Stimulated activated memory B cell treated with anti-CD40 and anti-IgM and Interleukin-4, amounts not matched to agents 10 μg/mL and 1 μg/mL and 100 μg/mL, for 72 hours (primary cell): ENCODE results near the gene ANXA11.

ENCODE experiments used
- ATAC-seq: fragments of 150-1000 bp; cut with Tn5 transposase; 2 replicates; pipeline ENCODE4 v1.10.0; 2021
- H3K27ac Mint-ChIP-seq: one replicate; pipeline ENCODE4 v1.8.0; 2022; ENCODE audit warnings: mild to moderate bottlenecking, mixed read lengths
- H3K27me3 Mint-ChIP-seq: one replicate; pipeline ENCODE4 v1.8.0; 2022; ENCODE audit warnings: mixed read lengths
- H3K36me3 Mint-ChIP-seq: one replicate; pipeline ENCODE4 v1.8.0; 2022; ENCODE audit warnings: mixed read lengths
- H3K4me1 Mint-ChIP-seq: one replicate; pipeline ENCODE4 v1.8.0; 2022; ENCODE audit warnings: mixed read lengths
- H3K4me3 Mint-ChIP-seq: one replicate; pipeline ENCODE4 v1.8.0; 2022; ENCODE audit warnings: mild to moderate bottlenecking, moderate library complexity, mixed read lengths
- H3K9me3 Mint-ChIP-seq: one replicate; pipeline ENCODE4 v1.8.0; 2022; ENCODE audit warnings: mixed read lengths

ANXA11 gene

DNA sequence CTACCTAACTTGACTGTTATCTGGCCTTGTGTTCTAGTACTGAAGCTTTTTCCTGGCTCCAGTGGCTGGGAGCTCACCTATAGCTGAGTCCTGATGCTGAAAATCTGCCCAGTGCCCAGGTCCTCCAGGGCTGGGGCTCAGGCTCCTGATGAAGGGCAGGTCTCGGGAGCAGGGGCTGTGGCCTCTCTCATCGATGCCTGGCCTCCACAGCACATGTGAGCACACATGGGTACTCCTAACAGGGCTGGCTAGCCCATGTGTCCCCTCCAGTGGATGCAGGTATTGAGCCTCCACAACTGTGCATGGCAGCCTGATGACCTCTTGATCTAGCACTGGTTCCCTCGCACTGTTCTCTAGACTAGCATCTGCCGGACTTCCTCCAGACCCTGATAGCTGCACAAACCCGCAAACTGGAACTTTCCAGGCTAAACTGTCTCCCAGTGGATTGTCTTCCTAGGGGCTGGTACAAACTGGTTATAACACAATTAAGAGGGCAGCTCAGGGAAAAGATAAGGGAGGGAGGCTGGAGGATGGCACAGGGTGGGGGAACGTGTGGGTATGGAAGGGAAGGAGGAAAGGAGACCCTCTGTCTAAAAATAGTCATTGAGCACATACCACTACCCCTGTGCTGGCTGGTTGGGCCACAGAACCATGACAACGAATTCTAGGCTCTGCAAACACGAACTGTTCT, 37.7 kb downstream of the ANXA11 start:
- Mint-ChIP-seq H3K27me3 (no peaks in the 10 kb centered on the region), H3K27ac (no peak overlapping the region), H3K36me3 (peaks cover 50% of the 10 kb centered on the region), H3K9me3 (no peaks in the 10 kb centered on the region), H3K4me3 (no peak overlapping the region), H3K4me1 (peaks cover 26% of the 10 kb centered on the region)
- ATAC-seq: no peak

DNA sequence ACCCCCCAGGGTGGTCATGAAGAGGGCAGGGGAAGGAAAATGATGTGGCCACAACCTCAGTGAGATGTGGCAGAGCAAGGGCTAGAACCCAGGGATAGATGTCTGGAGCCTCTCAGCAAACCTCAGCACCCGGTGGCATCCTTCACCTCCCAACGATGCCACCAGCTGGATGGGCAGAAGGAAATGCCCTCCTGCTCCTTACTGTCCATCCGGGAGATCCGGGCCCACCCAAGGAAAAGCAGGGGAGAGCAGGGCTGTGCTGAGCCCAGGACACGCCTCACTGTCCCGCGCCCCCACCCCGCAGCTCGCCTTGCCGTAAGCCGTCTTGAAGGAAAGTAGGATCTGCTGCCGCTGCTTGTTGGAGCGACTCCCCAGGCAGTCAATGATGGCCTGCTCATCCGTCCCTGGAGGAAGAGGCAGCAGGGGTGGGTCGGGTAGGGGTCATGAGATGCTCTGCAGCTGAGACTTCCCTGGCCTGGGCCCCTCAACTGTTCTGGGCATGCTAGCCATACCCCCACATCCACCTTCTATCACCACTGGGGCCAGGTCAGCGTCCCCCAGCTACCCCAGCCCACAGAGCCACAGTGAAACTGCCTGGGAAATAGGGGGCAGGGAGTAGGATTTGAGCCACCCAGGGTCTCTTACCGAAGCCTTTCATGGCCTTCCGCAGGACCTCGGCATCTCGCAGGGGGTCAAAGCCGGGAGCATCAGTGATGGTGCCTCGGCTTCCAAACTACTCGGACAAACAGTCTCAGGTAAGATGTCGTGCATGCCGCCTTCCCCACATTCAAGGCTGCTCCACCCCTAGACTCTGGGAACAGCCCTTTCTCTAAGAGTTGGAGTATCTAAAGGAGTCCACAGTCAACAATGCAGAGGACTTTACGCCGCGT, 38.5 kb downstream of the ANXA11 start:
- peaks cover 26% of the 10 kb centered on the region for H3K4me1 Mint-ChIP-seq
- no peak for ATAC-seq
- peaks cover 57% of the 10 kb centered on the region for H3K36me3 Mint-ChIP-seq
- peak overlapping the region; percentile 83 for H3K27ac Mint-ChIP-seq
- no peak overlapping the region for H3K4me3 Mint-ChIP-seq
- no peaks in the 10 kb centered on the region for H3K9me3 Mint-ChIP-seq
- no peaks in the 10 kb centered on the region for H3K27me3 Mint-ChIP-seq

DNA sequence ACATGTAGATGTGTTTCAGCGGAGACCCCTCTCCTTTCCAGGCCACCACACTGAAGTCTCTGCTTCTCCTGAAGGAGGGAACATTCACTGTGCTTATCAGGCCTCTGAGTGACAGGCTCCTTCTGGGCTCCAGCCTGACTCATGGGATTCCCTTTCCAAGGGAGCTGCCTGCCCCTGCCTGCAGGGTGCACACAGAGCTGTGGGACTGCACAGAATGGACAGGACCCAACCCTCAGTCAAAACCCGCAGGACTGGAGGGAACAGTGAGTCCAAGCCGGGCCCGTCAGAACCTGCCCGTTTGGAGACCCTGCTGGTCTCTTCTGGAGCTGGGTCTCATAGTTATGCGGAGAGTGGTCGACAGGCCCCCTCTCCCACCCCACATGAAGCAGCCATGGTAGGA, 40.2 kb downstream of the ANXA11 start:
- peak overlapping the region; percentile 83 for H3K27ac Mint-ChIP-seq
- H3K36me3 Mint-ChIP-seq: peaks cover 68% of the 10 kb centered on the region
- ATAC-seq: no peak
- no peaks in the 10 kb centered on the region for H3K27me3 Mint-ChIP-seq
- H3K4me1 Mint-ChIP-seq: peaks cover 26% of the 10 kb centered on the region
- H3K4me3 Mint-ChIP-seq: no peak overlapping the region
- H3K9me3 Mint-ChIP-seq: no peaks in the 10 kb centered on the region

DNA sequence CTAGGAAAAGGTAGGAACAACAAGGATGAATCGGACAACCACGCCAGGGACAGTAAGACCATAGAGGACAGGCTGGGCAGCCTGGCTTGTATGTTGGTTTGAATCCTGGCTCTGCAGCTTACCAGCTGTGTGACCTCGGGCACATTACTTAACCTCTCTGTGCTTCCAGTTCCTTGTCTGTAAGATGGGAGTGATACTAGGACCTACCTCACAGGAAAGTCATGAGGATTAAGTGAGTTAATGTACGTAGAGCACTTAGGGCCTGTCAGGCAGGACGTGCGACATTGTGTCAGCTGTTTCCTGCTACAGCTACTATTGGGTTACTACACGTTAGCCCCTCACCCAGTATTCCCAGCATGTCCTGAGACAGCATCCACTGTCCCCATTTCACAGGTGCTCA, 40.7 kb downstream of the ANXA11 start:
- H3K9me3 Mint-ChIP-seq: no peaks in the 10 kb centered on the region
- H3K4me3 Mint-ChIP-seq: no peak overlapping the region
- no peaks in the 10 kb centered on the region for H3K27me3 Mint-ChIP-seq
- H3K4me1 Mint-ChIP-seq: peaks cover 21% of the 10 kb centered on the region
- no peak overlapping the region for H3K27ac Mint-ChIP-seq
- H3K36me3 Mint-ChIP-seq: peaks cover 68% of the 10 kb centered on the region
- no peak for ATAC-seq

DNA sequence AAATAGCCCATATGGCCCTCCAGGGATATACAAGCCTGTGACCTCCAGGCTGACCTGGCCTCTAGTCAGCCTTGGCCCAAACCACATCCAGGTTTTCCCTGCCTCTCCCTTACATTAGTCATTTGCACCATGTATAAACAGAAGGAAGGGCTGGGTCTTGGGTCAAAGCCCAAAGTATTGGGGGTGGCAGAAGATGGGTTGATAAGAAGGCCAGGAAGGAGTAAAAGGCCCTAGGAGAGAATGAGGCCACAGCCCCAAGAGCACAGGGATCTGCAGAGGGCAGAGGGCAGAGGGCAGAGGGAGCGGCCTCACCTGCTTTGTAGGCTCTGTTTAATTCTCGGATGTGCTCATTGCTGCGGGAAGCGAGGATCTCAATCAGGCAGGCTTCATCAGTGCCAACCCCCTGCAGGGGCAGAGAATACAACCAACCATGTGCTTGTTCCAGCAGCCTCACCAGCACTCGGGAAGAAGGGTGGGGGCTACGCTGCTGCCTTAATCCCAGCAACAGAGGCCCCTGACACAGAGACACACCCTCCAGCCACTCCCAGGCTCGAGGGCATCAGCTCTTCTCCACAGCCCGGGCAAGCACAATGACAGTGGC, 41.5 kb downstream of the ANXA11 start:
- no peak for ATAC-seq
- Mint-ChIP-seq H3K36me3 (peaks cover 69% of the 10 kb centered on the region), H3K27ac (peak overlapping the region; percentile 63), H3K4me1 (peaks cover 16% of the 10 kb centered on the region), H3K4me3 (no peak overlapping the region), H3K27me3 (no peaks in the 10 kb centered on the region), H3K9me3 (no peaks in the 10 kb centered on the region)

DNA sequence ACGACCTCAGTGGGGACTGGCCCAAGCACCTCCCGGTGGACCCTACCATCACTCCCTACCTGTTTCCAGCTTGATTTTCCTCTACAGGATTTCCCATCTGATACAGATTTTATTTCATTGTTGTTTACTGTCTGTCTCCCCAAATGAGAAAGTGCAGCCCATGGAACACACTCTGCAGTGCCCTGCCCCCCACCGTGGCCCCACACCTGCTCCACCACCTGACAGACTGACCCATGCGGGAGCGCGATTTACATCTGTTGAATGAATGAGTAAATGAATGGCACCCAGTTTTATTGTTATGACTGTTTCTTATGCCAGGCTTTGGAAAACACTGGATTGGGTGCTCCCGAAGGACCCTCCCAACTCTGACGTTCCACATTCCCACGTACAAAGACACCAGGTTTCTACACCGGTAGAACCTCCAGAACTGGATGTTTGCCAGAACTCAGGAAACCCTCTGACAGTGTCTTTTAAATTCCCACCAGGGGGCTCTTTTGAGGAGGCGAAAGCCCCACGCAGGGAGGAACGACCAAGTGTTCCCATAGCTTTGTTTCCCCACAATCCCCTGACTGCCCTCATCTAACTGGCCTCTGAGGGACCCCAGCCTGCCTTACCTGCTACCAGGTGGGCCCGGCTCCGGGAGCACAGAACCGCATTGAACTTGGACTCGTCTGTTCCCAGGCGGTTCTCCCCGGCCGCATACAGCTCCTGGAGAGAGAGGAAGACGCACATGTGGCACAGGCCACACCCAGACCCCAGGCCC, 43.8 kb downstream of the ANXA11 start:
- no peaks in the 10 kb centered on the region for H3K9me3 Mint-ChIP-seq
- H3K27me3 Mint-ChIP-seq: no peaks in the 10 kb centered on the region
- peaks cover 90% of the 10 kb centered on the region for H3K36me3 Mint-ChIP-seq
- no peak overlapping the region for H3K4me3 Mint-ChIP-seq
- peaks cover 14% of the 10 kb centered on the region for H3K4me1 Mint-ChIP-seq
- peak overlapping the region; percentile 44 for H3K27ac Mint-ChIP-seq
- ATAC-seq: no peak

DNA sequence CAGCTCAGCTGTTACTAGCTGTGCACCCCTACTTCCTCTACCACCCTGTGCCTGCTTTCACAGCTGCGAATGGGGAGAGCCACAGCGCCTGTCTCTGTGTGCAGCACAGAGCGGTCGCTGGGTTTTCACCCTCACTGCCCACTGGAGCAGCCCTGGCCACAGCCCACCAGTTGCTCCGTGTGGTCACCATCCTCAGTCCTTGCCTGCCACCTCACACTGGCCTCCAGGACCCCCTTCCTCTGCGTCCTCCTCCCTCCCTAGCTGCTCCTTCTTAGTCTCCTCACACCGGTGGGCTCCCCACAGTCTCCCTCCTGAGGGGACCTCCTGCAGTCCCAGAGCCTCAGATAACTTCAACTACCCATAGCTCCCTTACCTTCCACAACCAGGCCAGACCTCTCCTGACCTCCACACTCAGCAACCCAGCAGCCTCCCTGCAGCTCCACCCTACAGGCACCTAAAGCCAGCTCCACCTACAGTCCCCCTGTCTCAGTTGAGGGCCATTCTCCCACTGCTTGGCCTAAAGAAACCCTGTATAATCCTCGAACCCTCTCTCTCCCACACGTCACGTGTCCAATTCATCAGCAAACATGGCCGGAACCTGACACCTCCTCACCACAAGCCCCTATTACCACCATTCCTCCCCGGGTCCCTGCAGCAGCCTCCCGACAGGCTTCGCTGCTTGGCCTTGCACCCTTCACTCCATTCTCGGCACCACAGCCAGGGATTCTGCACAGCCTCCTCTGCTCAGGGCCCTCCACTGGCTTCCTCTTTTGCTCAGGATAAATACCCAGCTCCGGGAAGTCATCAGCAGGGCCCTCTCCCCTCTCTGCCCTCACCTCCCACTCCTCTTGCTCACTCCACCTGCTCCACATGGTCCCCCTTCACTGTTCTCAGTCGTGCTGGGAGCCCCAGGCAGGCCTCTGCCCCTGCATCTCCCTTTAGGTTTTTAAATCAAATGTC, 44.7 kb downstream of the ANXA11 start:
- ATAC-seq: no peak
- Mint-ChIP-seq H3K36me3 (peaks cover 90% of the 10 kb centered on the region), H3K4me3 (no peak overlapping the region), H3K27ac (peak overlapping the region; percentile 44), H3K9me3 (no peaks in the 10 kb centered on the region), H3K4me1 (peaks cover 13% of the 10 kb centered on the region), H3K27me3 (no peaks in the 10 kb centered on the region)

DNA sequence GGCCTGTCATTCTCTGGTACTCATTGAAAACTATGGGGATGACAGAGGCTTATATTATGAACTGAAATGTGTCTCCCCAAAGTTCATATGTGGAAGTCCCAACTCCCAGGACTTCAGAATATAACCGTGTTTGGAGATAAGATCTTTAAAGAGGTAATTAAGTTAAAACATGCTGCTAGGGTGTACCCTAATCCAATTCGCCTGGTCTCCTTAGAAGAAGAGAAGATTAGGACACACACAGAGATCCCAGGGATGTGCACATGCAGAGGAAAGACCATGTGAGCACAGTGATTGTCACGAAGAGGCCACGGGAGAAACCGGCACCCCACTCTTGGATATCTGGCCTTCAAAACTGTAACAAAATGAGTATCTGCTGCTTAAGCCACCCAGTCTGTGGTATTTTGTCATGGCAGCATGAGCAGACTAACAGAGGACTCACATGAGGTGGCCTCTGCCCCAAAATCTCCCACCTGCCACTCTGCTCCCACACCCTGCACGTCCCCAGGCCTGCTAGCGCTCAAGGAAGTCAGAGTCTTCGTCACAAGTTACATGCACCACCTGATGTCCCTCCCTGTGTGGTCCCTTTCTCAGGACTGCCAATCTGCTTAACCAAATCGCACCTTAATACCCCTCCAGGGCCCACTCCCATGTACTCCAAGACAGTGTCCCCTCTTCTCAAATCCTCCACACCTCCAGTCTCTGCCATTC, 46.0 kb downstream of the ANXA11 start:
- Mint-ChIP-seq H3K36me3 (peaks cover 97% of the 10 kb centered on the region), H3K4me3 (no peak overlapping the region), H3K27me3 (no peaks in the 10 kb centered on the region), H3K4me1 (peaks cover 10% of the 10 kb centered on the region), H3K27ac (peak overlapping the region; percentile 2), H3K9me3 (no peaks in the 10 kb centered on the region)
- ATAC-seq: no peak

DNA sequence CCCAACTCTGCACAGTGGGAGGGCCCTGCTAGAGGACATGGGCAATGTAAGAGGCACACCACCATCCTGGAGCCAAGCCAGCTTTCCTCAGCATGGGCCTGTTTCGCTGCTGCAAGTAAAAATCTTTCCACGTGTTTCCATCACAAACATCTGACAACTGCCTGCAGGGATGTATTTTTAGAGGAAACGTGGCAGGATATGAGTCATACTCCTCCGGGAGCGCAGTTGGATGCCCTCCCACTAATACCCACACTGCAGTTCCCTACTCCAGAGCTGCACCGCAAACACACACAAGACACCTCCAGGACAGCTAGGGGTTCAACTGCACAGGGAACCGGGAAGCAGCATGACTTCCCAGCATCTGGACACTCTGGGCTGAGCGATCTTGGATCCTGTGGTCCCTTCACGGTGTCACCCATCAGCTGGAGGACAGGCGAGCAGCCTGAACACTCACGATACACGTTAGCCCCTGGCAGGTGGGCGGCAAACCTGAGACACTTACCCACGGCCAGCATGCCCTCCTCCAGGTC, 46.7 kb downstream of the ANXA11 start:
- no peak for ATAC-seq
- peaks cover 10% of the 10 kb centered on the region for H3K4me1 Mint-ChIP-seq
- peak overlapping the region; percentile 46 for H3K27ac Mint-ChIP-seq
- H3K27me3 Mint-ChIP-seq: no peaks in the 10 kb centered on the region
- peaks cover 96% of the 10 kb centered on the region for H3K36me3 Mint-ChIP-seq
- H3K9me3 Mint-ChIP-seq: no peaks in the 10 kb centered on the region
- no peak overlapping the region for H3K4me3 Mint-ChIP-seq

DNA sequence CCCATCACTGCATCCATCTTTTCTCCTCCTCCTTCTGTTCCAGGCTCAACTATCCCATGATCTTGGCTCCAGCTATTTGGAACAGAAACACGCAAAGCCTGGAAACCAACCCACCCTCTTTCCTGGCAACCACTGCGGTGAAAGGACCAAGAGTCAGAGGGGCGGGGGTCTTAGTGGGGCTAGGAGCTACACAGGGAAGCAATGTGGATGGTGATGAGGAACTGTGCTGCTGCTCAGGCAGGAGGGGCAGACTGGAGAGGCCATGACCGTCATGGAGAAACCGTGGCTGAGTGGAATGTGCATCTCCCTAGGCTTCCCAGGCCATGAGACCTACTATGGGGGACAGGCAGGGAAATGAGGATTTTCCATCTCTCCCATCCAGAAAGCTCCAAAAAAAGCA, 47.2 kb downstream of the ANXA11 start:
- H3K4me3 Mint-ChIP-seq: no peak overlapping the region
- H3K36me3 Mint-ChIP-seq: peaks cover 96% of the 10 kb centered on the region
- H3K27me3 Mint-ChIP-seq: no peaks in the 10 kb centered on the region
- H3K27ac Mint-ChIP-seq: peak overlapping the region; percentile 46
- no peak for ATAC-seq
- H3K4me1 Mint-ChIP-seq: peaks cover 10% of the 10 kb centered on the region
- no peaks in the 10 kb centered on the region for H3K9me3 Mint-ChIP-seq

DNA sequence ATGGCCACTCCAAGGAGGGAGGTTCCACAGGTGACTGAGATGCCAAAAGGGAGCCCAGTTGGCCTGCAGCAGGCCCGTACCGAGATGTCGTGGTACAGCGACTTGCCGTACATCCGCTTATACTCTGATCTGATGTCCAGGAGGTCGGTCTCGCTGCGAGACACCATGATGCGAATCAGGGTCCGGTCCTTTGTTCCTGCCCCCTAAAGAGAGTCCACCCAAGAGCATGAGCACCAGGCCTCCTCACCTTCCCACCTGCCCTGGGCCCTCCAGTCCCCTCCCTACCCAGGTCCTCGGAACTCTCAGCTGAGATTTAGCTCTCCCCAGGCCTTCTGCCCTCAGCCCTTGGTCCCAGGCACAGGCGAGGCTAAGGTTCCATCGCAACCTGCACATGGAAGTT, 47.8 kb downstream of the ANXA11 start:
- ATAC-seq: no peak
- H3K4me3 Mint-ChIP-seq: no peak overlapping the region
- peaks cover 96% of the 10 kb centered on the region for H3K36me3 Mint-ChIP-seq
- H3K4me1 Mint-ChIP-seq: peaks cover 10% of the 10 kb centered on the region
- H3K9me3 Mint-ChIP-seq: no peaks in the 10 kb centered on the region
- H3K27me3 Mint-ChIP-seq: no peaks in the 10 kb centered on the region
- peak overlapping the region; percentile 46 for H3K27ac Mint-ChIP-seq

DNA sequence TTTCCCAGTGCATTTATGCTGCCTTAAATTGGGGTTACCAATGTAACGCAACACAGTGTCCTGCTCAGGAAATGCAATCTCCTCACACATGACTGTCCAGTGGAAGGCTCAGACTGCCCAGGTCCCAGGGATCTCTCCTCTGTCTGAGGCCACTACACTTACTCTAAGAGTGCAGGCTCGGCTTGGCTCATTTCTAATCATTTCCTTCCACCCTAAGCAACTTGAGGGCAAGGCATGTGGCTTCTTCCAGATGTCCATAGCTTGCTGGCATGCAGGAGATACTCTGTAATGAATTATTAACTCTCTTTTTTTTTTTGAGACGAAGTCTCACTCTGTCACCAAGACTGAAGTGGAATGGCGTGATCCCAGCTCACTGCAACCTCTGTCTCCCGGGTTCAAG, 49.1 kb downstream of the ANXA11 start:
- H3K27ac Mint-ChIP-seq: peak overlapping the region; percentile 46
- H3K4me3 Mint-ChIP-seq: no peak overlapping the region
- no peaks in the 10 kb centered on the region for H3K9me3 Mint-ChIP-seq
- H3K27me3 Mint-ChIP-seq: no peaks in the 10 kb centered on the region
- H3K36me3 Mint-ChIP-seq: peaks cover 97% of the 10 kb centered on the region
- H3K4me1 Mint-ChIP-seq: peaks cover 10% of the 10 kb centered on the region
- no peak for ATAC-seq

DNA sequence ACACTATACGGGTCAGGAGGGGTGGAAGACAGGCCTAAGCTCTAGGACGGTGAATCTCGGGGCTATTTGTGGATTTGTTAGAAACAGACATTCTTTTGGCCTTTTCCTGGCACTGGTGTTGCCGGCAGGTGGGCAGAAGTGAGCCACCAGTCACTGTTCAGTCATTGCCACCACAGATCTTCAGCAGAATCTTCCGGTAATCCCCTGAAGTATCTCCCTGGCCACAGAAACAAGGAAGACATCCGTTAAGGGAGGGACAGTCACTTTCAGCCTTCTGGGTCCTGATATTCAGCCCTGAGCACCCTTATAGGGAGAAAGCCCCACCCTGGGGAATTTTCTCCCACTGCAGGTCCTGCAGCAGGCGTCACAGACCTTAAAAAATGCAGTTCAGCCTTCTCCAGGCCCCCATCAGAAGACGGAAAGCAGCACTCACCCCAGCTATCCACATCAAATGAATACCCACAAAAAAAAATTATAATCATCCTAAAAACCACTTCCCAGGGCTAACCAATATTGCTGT, 49.6 kb downstream of the ANXA11 start:
- H3K36me3 Mint-ChIP-seq: peaks cover 97% of the 10 kb centered on the region
- ATAC-seq: no peak
- H3K9me3 Mint-ChIP-seq: no peaks in the 10 kb centered on the region
- H3K4me3 Mint-ChIP-seq: no peak overlapping the region
- H3K4me1 Mint-ChIP-seq: peaks cover 10% of the 10 kb centered on the region
- no peaks in the 10 kb centered on the region for H3K27me3 Mint-ChIP-seq
- H3K27ac Mint-ChIP-seq: peak overlapping the region; percentile 46
